GM23338 (cell line): ENCODE measurements around the gene PCSK7. TPM values are rescaled to one million over a fixed set of nuclear protein-coding genes. Genes with fewer than 3 reads are reported as not detected.

Source experiments
- ATAC-seq: fragments of 200-7000 bp; cut with Tn5 transposase; 3 replicates; pipeline ENCODE4 v1.9.1; 2020
- DNase-seq: peaks from one replicate; pipeline ENCODE4 v3.0.0-alpha.2; 2015; ENCODE audit warnings: low spot score
- H2AFZ ChIP-seq: fragments of 200-600 bp; sonication (generic); 2 replicates; pipeline ENCODE4 v1.8.0; 2016; ENCODE audit warnings: antibody characterized with exemption, mild to moderate bottlenecking, moderate library complexity
- H3F3A ChIP-seq: fragments of 200-600 bp; sonication (generic); replicated peaks from 2 replicates; pipeline ENCODE4 v1.8.0; 2017; ENCODE audit warnings: antibody characterized with exemption, mixed run types, low read depth
- H3K27ac ChIP-seq: fragments of 200-600 bp; sonication (generic); 2 replicates; pipeline ENCODE4 v1.6.1; 2016; ENCODE audit warnings: low read depth
- H3K27me3 ChIP-seq: fragments of 200-600 bp; sonication (generic); 2 replicates; pipeline ENCODE4 v1.8.0; 2016; ENCODE audit warnings: mild to moderate bottlenecking, mixed run types, moderate library complexity; ENCODE audit not compliant: insufficient read depth
- H3K36me3 ChIP-seq: fragments of 200-600 bp; sonication (generic); 2 replicates; pipeline ENCODE4 v1.8.0; 2016; ENCODE audit warnings: mild to moderate bottlenecking; ENCODE audit not compliant: insufficient read depth
- H3K4me1 ChIP-seq: fragments of 200-600 bp; sonication (generic); 2 replicates; pipeline ENCODE4 v1.8.0; 2016; ENCODE audit warnings: mild to moderate bottlenecking, moderate library complexity; ENCODE audit not compliant: insufficient read depth
- H3K4me2 ChIP-seq: fragments of 200-600 bp; sonication (generic); 2 replicates; pipeline ENCODE4 v1.7.1; 2017; ENCODE audit warnings: mixed run types
- H3K4me3 ChIP-seq: fragments of 200-600 bp; sonication (generic); 2 replicates; pipeline ENCODE4 v1.6.1; 2016; ENCODE audit warnings: mixed run types
- H3K79me2 ChIP-seq: fragments of 200-600 bp; sonication (generic); replicated peaks from 2 replicates; pipeline ENCODE4 v1.8.0; 2017; ENCODE audit warnings: mild to moderate bottlenecking; ENCODE audit not compliant: insufficient read depth
- H3K9me2 ChIP-seq: fragments of 200-600 bp; sonication (generic); 2 replicates; pipeline ENCODE4 v1.8.0; 2017; ENCODE audit not compliant: insufficient read depth
- H4K20me1 ChIP-seq: fragments of 200-600 bp; sonication (generic); replicated peaks from 2 replicates; pipeline ENCODE4 v1.8.0; 2017; ENCODE audit warnings: mild to moderate bottlenecking; ENCODE audit not compliant: insufficient read depth
- H3K27ac Mint-ChIP-seq: 2 replicates; pipeline ENCODE4 v1.8.0; 2020; ENCODE audit warnings: inconsistent platforms, mild to moderate bottlenecking, moderate library complexity, mixed read lengths
- H3K27me3 Mint-ChIP-seq: 3 replicates; pipeline ENCODE4 v1.8.0; 2022; ENCODE audit warnings: low read depth, mild to moderate bottlenecking, moderate library complexity, mixed read lengths, inconsistent platforms; ENCODE audit not compliant: insufficient read depth, poor library complexity
- H3K36me3 Mint-ChIP-seq: 3 replicates; pipeline ENCODE4 v1.8.0; 2021; ENCODE audit warnings: low read depth, mild to moderate bottlenecking, inconsistent platforms, moderate library complexity, mixed read lengths
- H3K4me1 Mint-ChIP-seq: 3 replicates; pipeline ENCODE4 v1.8.0; 2020; ENCODE audit warnings: mild to moderate bottlenecking, inconsistent platforms, mixed read lengths
- H3K4me3 Mint-ChIP-seq: 3 replicates; pipeline ENCODE4 v1.8.0; 2021; ENCODE audit warnings: moderate library complexity, mild to moderate bottlenecking, inconsistent platforms, mixed read lengths
- H3K9me3 Mint-ChIP-seq: 3 replicates; pipeline ENCODE4 v1.8.0; 2020; ENCODE audit warnings: moderate library complexity, mild to moderate bottlenecking, inconsistent platforms, mixed read lengths
- CREB1 ChIP-seq: fragments of 250-450 bp; sonication (Bioruptor Pico); IDR thresholded peaks from 2 replicates; pipeline ENCODE4 v1.5.0; 2020; ENCODE audit warnings: low read depth, mild to moderate bottlenecking, moderate library complexity
- EZH2phosphoT487 ChIP-seq: fragments of 200-600 bp; sonication (generic); IDR thresholded peaks from one replicate; pipeline ENCODE4 v1.8.1; 2018; ENCODE audit warnings: antibody characterized with exemption; ENCODE audit not compliant: unreplicated experiment
- JUNB ChIP-seq: IDR thresholded peaks from one replicate; pipeline ENCODE4 v1.6.1; 2016; ENCODE audit warnings: antibody characterized with exemption; ENCODE audit not compliant: unreplicated experiment
- NANOG ChIP-seq: IDR thresholded peaks from 2 replicates; pipeline ENCODE4 v1.6.1; 2016; ENCODE audit warnings: antibody characterized with exemption, borderline replicate concordance
- POLR2AphosphoS5 ChIP-seq: IDR thresholded peaks from 2 replicates; pipeline ENCODE4 v1.6.1; 2016; ENCODE audit warnings: antibody characterized with exemption, low read depth
- STAT1 ChIP-seq: IDR thresholded peaks from one replicate; pipeline ENCODE4 v1.6.1; 2016; ENCODE audit warnings: antibody characterized with exemption; ENCODE audit not compliant: unreplicated experiment
- ZNF114 ChIP-seq: fragments of 250-450 bp; sonication (Bioruptor Pico); IDR thresholded peaks from 2 replicates; pipeline ENCODE4 v1.5.0; 2020; ENCODE audit warnings: mild to moderate bottlenecking, moderate library complexity
- ZNF331 ChIP-seq: fragments of 250-450 bp; sonication (Bioruptor Pico); IDR thresholded peaks from 2 replicates; pipeline ENCODE4 v1.5.0; 2020; ENCODE audit warnings: low read depth, mild to moderate bottlenecking, moderate library complexity
- polyA plus RNA-seq: library from polyadenylated mRNA; unstranded; fragments of >200 nt; fragmentation: Nextera tagmentation; extraction: Ambion mirVana; gene quantifications from 2 replicates; pipeline ENCODE4 v1.2.1, GENCODE V29; 2016
- total RNA-seq: library from RNA; depleted of rRNA; stranded (reverse); fragments of >200 nt; shearing (Covaris generic); gene quantifications from 2 replicates; pipeline ENCODE4 v1.2.3, GENCODE V29; 2014
- TF ChIP-seq, protein P1 (sequence below): IDR thresholded peaks from 2 replicates; pipeline ENCODE4 v1.6.1; 2016; ENCODE audit warnings: antibody characterized with exemption
- TF ChIP-seq, protein P2 (sequence below): fragments of 250-450 bp; sonication (Bioruptor Pico); IDR thresholded peaks from 2 replicates; pipeline ENCODE4 v1.5.0; 2020; ENCODE audit warnings: mild to moderate bottlenecking, moderate library complexity
- TF ChIP-seq, protein P3 (sequence below): IDR thresholded peaks from one replicate; pipeline ENCODE4 v1.6.1; 2018; ENCODE audit warnings: antibody characterized with exemption; ENCODE audit not compliant: unreplicated experiment

The PCSK7 gene
- total and polyA plus RNA-seq, 2 experiments from 2014 or later: 12.4 to 46.4 TPM

DNA sequence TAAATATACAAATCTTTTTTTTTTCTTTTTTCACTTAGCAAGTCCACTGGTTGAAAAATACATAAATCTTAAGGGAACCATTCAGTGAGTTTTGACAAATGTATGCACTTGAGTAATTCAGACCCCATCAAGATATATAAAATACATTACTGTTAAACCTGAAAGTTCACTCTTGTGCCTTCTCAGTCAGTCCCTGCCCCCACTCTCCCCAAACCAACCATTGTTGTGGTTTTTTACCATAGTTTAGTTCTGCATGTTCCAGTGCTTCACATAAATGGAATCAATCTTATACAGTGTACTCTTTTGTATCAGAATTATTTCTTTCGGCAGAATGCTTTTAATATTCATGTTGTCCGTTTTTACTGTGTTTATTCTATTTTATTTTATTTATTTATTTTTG lies 26.7 kb upstream of the PCSK7 start:
- TF ChIP-seq, protein P1, sequence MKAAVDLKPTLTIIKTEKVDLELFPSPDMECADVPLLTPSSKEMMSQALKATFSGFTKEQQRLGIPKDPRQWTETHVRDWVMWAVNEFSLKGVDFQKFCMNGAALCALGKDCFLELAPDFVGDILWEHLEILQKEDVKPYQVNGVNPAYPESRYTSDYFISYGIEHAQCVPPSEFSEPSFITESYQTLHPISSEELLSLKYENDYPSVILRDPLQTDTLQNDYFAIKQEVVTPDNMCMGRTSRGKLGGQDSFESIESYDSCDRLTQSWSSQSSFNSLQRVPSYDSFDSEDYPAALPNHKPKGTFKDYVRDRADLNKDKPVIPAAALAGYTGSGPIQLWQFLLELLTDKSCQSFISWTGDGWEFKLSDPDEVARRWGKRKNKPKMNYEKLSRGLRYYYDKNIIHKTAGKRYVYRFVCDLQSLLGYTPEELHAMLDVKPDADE: no peak
- peaks cover 5% of the 10 kb centered on the region; the same call in 1 of the 2 replicates for H3K36me3 ChIP-seq
- no peaks in the 10 kb centered on the region for H3K27me3 ChIP-seq
- no peak overlapping the region for H3K4me2 ChIP-seq
- ATAC-seq: no peak
- no peaks in the 10 kb centered on the region for H3K4me1 ChIP-seq
- Mint-ChIP-seq H3K27me3 (no peaks in the 10 kb centered on the region), H3K4me3 (no peak overlapping the region), H3K4me1 (no peaks in the 10 kb centered on the region), H3K36me3 (peaks cover 16% of the 10 kb centered on the region), H3K9me3 (no peaks in the 10 kb centered on the region), H3K27ac (no peak overlapping the region)
- no peaks in the 10 kb centered on the region for H3K9me2 ChIP-seq
- no peak overlapping the region for H3K27ac ChIP-seq
- 0 out of 2 replicates have a peak, but pooled peaks cover 5% of the 10 kb centered on the region for H4K20me1 ChIP-seq
- H2AFZ ChIP-seq: no peak overlapping the region
- DNase-seq: no peak
- H3K79me2 ChIP-seq: no peaks in the 10 kb centered on the region
- no peak overlapping the region for H3K4me3 ChIP-seq
- no peaks in the 10 kb centered on the region for H3F3A ChIP-seq

DNA sequence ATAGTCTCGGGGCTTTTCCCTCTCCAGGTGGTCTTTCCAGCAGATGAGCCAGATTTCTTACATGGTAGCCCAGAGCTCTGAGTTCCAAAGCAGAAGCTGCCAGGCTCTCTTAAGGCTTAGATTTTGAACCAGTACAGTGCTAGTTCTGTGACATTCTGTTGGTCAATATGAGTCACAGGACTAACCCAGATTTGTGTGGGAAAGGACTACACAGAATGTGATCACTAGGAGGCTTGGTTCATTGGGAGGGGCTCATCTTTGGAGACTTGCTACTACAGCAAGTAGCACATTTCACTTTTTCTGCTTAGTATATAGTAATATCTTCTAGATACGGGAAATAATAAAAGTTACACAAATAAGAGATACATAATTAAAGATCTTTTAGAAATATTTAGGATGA lies 24.7 kb upstream of the PCSK7 start:
- H3K9me2 ChIP-seq: no peaks in the 10 kb centered on the region
- no peak overlapping the region for H3K4me2 ChIP-seq
- H4K20me1 ChIP-seq: 0 out of 2 replicates have a peak, but pooled peaks cover 5% of the 10 kb centered on the region
- peaks cover 8% of the 10 kb centered on the region; the same call in 1 of the 2 replicates for H3K36me3 ChIP-seq
- no peak overlapping the region for H2AFZ ChIP-seq
- H3K4me1 Mint-ChIP-seq: no peaks in the 10 kb centered on the region
- H3F3A ChIP-seq: no peaks in the 10 kb centered on the region
- no peak for ATAC-seq
- DNase-seq: no peak
- H3K27ac Mint-ChIP-seq: no peak overlapping the region
- H3K4me1 ChIP-seq: no peaks in the 10 kb centered on the region
- no peak overlapping the region for H3K4me3 ChIP-seq
- H3K27ac ChIP-seq: no peak overlapping the region
- H3K27me3 Mint-ChIP-seq: no peaks in the 10 kb centered on the region
- no peaks in the 10 kb centered on the region for H3K27me3 ChIP-seq
- H3K4me3 Mint-ChIP-seq: no peak overlapping the region
- no peaks in the 10 kb centered on the region; the same call in 2 of the 3 replicates for H3K9me3 Mint-ChIP-seq
- no peaks in the 10 kb centered on the region for H3K79me2 ChIP-seq
- H3K36me3 Mint-ChIP-seq: peaks cover 8% of the 10 kb centered on the region; the same call in 2 of the 3 replicates
- TF ChIP-seq JUNB (no peak), STAT1 (no peak), ZNF114 (CRISPR knock-in tag) (no peak), ZNF331 (CRISPR knock-in tag) (no peak), POLR2AphosphoS5 (no peak), NANOG (no peak), EZH2phosphoT487 (no peak), CREB1 (CRISPR knock-in tag) (no peak)
- TF ChIP-seq, protein P2, sequence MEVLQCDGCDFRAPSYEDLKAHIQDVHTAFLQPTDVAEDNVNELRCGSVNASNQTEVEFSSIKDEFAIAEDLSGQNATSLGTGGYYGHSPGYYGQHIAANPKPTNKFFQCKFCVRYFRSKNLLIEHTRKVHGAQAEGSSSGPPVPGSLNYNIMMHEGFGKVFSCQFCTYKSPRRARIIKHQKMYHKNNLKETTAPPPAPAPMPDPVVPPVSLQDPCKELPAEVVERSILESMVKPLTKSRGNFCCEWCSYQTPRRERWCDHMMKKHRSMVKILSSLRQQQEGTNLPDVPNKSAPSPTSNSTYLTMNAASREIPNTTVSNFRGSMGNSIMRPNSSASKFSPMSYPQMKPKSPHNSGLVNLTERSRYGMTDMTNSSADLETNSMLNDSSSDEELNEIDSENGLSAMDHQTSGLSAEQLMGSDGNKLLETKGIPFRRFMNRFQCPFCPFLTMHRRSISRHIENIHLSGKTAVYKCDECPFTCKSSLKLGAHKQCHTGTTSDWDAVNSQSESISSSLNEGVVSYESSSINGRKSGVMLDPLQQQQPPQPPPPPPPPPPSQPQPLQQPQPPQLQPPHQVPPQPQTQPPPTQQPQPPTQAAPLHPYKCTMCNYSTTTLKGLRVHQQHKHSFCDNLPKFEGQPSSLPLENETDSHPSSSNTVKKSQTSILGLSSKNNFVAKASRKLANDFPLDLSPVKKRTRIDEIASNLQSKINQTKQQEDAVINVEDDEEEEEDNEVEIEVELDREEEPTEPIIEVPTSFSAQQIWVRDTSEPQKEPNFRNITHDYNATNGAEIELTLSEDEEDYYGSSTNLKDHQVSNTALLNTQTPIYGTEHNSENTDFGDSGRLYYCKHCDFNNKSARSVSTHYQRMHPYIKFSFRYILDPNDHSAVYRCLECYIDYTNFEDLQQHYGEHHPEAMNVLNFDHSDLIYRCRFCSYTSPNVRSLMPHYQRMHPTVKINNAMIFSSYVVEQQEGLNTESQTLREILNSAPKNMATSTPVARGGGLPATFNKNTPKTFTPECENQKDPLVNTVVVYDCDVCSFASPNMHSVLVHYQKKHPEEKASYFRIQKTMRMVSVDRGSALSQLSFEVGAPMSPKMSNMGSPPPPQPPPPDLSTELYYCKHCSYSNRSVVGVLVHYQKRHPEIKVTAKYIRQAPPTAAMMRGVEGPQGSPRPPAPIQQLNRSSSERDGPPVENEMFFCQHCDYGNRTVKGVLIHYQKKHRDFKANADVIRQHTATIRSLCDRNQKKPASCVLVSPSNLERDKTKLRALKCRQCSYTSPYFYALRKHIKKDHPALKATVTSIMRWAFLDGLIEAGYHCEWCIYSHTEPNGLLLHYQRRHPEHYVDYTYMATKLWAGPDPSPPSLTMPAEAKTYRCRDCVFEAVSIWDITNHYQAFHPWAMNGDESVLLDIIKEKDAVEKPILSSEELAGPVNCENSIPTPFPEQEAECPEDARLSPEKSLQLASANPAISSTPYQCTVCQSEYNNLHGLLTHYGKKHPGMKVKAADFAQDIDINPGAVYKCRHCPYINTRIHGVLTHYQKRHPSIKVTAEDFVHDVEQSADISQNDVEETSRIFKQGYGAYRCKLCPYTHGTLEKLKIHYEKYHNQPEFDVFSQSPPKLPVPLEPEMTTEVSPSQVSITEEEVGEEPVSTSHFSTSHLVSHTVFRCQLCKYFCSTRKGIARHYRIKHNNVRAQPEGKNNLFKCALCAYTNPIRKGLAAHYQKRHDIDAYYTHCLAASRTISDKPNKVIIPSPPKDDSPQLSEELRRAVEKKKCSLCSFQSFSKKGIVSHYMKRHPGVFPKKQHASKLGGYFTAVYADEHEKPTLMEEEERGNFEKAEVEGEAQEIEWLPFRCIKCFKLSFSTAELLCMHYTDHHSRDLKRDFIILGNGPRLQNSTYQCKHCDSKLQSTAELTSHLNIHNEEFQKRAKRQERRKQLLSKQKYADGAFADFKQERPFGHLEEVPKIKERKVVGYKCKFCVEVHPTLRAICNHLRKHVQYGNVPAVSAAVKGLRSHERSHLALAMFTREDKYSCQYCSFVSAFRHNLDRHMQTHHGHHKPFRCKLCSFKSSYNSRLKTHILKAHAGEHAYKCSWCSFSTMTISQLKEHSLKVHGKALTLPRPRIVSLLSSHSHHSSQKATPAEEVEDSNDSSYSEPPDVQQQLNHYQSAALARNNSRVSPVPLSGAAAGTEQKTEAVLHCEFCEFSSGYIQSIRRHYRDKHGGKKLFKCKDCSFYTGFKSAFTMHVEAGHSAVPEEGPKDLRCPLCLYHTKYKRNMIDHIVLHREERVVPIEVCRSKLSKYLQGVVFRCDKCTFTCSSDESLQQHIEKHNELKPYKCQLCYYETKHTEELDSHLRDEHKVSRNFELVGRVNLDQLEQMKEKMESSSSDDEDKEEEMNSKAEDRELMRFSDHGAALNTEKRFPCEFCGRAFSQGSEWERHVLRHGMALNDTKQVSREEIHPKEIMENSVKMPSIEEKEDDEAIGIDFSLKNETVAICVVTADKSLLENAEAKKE: no peak
- TF ChIP-seq, protein P3, sequence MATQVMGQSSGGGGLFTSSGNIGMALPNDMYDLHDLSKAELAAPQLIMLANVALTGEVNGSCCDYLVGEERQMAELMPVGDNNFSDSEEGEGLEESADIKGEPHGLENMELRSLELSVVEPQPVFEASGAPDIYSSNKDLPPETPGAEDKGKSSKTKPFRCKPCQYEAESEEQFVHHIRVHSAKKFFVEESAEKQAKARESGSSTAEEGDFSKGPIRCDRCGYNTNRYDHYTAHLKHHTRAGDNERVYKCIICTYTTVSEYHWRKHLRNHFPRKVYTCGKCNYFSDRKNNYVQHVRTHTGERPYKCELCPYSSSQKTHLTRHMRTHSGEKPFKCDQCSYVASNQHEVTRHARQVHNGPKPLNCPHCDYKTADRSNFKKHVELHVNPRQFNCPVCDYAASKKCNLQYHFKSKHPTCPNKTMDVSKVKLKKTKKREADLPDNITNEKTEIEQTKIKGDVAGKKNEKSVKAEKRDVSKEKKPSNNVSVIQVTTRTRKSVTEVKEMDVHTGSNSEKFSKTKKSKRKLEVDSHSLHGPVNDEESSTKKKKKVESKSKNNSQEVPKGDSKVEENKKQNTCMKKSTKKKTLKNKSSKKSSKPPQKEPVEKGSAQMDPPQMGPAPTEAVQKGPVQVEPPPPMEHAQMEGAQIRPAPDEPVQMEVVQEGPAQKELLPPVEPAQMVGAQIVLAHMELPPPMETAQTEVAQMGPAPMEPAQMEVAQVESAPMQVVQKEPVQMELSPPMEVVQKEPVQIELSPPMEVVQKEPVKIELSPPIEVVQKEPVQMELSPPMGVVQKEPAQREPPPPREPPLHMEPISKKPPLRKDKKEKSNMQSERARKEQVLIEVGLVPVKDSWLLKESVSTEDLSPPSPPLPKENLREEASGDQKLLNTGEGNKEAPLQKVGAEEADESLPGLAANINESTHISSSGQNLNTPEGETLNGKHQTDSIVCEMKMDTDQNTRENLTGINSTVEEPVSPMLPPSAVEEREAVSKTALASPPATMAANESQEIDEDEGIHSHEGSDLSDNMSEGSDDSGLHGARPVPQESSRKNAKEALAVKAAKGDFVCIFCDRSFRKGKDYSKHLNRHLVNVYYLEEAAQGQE: no peak
- TF ChIP-seq, protein P1: no peak
